HL-60 (cell line): Measurements from ENCODE around the gene NRP2.

Source experiments
- GABPA ChIP-seq: IDR thresholded peaks from 2 replicates; pipeline ENCODE4 v1.6.1; 2012; ENCODE audit warnings: low read depth
- POLR2AphosphoS5 ChIP-seq: IDR thresholded peaks from 2 replicates; pipeline ENCODE4 v1.6.1; 2012; ENCODE audit warnings: low read depth
- SPI1 ChIP-seq: IDR thresholded peaks from 2 replicates; pipeline ENCODE4 v1.6.1; 2012; ENCODE audit warnings: low read depth, mild to moderate bottlenecking, borderline replicate concordance
- TF ChIP-seq, protein P1 (sequence below): IDR thresholded peaks from one replicate; pipeline ENCODE4 v1.5.1; 2011; ENCODE audit warnings: low read length, control low read depth, inconsistent platforms; ENCODE audit not compliant: insufficient read depth
- TF ChIP-seq, protein P2 (sequence below): IDR thresholded peaks from 2 replicates; pipeline ENCODE4 v1.6.1; 2012; ENCODE audit warnings: low read depth; ENCODE audit not compliant: insufficient replicate concordance

DNA sequence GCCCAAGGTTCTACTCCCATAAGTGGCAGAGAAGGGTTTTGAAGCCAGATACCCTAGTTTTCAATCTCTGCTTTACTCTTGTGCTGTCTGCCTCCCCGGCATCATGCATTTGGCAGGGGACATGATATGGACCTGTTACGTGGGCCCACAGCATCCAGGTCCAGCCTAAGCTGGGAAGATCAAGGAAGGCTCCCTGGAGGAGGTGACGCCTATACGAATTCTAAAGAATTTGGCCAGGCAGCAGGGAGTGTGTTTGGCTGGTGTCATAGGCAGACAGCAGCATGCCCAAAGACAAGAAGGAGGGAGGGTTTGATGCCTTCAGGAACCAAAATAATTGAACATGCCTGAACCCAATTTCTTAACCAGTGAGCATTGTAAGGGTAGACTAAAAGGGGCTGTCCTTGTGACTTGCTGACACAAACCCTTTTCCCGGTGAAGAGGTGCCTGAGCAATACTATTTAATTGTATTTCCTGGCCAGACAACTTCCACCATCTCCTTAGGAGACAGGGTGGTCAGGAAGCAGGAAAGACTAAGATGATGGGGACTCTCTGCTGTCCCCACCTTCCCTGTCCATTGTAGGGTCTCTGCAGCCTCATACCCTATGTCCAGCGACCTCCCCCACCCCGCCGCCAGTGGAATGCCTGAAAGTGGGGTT lies 21.3 kb downstream of the NRP2 start:
- TF ChIP-seq, protein P1, sequence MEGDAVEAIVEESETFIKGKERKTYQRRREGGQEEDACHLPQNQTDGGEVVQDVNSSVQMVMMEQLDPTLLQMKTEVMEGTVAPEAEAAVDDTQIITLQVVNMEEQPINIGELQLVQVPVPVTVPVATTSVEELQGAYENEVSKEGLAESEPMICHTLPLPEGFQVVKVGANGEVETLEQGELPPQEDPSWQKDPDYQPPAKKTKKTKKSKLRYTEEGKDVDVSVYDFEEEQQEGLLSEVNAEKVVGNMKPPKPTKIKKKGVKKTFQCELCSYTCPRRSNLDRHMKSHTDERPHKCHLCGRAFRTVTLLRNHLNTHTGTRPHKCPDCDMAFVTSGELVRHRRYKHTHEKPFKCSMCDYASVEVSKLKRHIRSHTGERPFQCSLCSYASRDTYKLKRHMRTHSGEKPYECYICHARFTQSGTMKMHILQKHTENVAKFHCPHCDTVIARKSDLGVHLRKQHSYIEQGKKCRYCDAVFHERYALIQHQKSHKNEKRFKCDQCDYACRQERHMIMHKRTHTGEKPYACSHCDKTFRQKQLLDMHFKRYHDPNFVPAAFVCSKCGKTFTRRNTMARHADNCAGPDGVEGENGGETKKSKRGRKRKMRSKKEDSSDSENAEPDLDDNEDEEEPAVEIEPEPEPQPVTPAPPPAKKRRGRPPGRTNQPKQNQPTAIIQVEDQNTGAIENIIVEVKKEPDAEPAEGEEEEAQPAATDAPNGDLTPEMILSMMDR, result no peak
- TF ChIP-seq POLR2AphosphoS5 (no peak), GABPA (no peak), SPI1 (no peak)
- TF ChIP-seq, protein P2, sequence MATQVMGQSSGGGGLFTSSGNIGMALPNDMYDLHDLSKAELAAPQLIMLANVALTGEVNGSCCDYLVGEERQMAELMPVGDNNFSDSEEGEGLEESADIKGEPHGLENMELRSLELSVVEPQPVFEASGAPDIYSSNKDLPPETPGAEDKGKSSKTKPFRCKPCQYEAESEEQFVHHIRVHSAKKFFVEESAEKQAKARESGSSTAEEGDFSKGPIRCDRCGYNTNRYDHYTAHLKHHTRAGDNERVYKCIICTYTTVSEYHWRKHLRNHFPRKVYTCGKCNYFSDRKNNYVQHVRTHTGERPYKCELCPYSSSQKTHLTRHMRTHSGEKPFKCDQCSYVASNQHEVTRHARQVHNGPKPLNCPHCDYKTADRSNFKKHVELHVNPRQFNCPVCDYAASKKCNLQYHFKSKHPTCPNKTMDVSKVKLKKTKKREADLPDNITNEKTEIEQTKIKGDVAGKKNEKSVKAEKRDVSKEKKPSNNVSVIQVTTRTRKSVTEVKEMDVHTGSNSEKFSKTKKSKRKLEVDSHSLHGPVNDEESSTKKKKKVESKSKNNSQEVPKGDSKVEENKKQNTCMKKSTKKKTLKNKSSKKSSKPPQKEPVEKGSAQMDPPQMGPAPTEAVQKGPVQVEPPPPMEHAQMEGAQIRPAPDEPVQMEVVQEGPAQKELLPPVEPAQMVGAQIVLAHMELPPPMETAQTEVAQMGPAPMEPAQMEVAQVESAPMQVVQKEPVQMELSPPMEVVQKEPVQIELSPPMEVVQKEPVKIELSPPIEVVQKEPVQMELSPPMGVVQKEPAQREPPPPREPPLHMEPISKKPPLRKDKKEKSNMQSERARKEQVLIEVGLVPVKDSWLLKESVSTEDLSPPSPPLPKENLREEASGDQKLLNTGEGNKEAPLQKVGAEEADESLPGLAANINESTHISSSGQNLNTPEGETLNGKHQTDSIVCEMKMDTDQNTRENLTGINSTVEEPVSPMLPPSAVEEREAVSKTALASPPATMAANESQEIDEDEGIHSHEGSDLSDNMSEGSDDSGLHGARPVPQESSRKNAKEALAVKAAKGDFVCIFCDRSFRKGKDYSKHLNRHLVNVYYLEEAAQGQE, result no peak
